Erythroblast (primary cell): Measurements from ENCODE around the gene DARS1.

Source experiments
- GATA1 ChIP-seq: IDR thresholded peaks from 2 replicates; pipeline ENCODE4 v1.6.1; 2011; ENCODE audit warnings: low read depth, mild to moderate bottlenecking, control low read depth, low read length, moderate library complexity
- POLR2A ChIP-seq: IDR thresholded peaks from 2 replicates; pipeline ENCODE4 v1.6.1; 2011; ENCODE audit warnings: mild to moderate bottlenecking, low read length

GRCh38 chr2:136030406-136030805 lies 45.0 kb upstream of the DARS1 start:
- no peak for TF ChIP-seq POLR2A
- TF ChIP-seq GATA1, result no peak
